Left cardiac atrium (tissue), 4 donors: ENCODE measurements around the gene OR10P1. TPM values are rescaled to one million over a fixed set of nuclear protein-coding genes. Genes with fewer than 3 reads are reported as not detected.
"Not testable (repeated sequence)": the region's sequence is repeated elsewhere in the genome, so short reads cannot be mapped to it uniquely, and the experiment has no call there.

Source experiments
- ATAC-seq, 2 donors: fragments of 200-7000 bp; cut with Tn5 transposase; one replicate each; pipeline ENCODE4 v1.9.1; 2020; ENCODE audit warnings: mild to moderate bottlenecking in 2 of 2, moderate library complexity in 2 of 2
- DNase-seq: peaks from one replicate; pipeline ENCODE4 v3.0.0-alpha.2; 2020
- intact Hi-C, 2 donors: fragments of 100-400 bp; cut with DNase I; formaldehyde crosslinking; loops; one replicate each; pipeline versions ENCODE4 v1.14.1 to v1.15.1; 2022 to 2023
- total RNA-seq, 2 donors: library from RNA; stranded (reverse); fragmentation: NEBNext Ultra II Directional; extraction: Animal tissue kit (Norgen Biotek cat#: 25700); gene quantifications; one replicate each; pipeline ENCODE4 v1.2.1, GENCODE V29; 2021
- donor health status: DM: no; HTN: yes; CAD: no.
- donor health status: DM: no; HTN: yes; CAD: no; lungs with severe emphysema.
- donor health status: DM: yes; HTN: yes; CAD: no.
- donor health status: Dilated cardiomyopathy.

OR10P1 gene
- total RNA-seq, 2 donors from 2014 or later: 0.68 TPM

DNA sequence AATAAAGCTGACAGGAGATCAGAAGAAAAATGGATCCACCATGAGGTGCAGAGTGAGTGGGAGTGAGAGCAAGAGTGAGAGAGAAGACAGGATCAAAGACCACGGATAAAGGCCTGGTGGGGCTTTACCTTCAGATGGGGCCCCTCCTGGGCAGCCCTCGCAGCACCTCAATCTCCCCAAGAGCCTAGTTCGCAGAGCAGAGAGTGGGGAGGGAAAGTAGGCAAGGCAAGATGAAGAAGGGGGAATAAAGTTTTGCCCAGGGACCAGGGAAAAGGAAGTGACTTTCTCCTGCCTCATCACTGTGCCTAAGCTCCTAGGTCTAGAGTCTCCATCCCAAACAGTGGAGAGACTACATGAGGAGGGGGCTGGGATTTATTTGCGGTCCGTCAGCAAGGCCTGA, 10.3 kb downstream of the OR10P1 start:
- DNase-seq (no peak), ATAC-seq (no peak)
- intact Hi-C loops: no loop called here

DNA sequence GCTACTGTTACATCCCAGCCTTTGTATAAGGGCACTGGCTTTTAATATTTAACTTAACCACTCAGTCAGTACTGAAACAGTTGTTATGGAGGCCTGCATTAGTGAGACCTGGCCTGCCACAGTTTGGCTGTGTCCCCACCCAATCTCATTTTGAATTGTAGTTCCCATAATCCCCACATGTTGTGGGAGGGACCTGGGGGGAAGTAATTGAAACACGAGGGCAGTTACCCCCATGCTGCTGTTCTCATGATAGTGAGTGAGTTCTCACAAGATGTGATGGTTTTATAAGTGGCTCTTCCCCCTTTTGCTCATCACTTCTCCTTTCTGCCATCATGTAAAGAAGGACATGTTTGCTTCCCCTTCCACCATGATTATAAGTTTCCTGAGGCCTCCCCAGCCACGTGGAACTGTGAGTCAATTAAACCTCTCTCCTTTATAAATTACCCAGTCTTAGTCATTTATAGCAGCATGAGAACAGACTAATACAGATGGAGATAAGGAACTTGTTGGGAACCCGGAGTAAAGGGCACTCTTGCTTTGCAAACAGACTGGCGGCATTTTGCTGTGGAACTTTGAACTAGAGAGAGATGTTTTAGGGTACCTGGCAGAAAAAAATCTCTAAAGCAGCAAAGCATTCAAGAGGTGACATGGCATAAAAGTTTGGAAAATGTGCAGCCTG, 14.1 kb downstream of the OR10P1 start:
- ATAC-seq, DNase-seq, intact Hi-C loops: not testable (repeated sequence)

DNA sequence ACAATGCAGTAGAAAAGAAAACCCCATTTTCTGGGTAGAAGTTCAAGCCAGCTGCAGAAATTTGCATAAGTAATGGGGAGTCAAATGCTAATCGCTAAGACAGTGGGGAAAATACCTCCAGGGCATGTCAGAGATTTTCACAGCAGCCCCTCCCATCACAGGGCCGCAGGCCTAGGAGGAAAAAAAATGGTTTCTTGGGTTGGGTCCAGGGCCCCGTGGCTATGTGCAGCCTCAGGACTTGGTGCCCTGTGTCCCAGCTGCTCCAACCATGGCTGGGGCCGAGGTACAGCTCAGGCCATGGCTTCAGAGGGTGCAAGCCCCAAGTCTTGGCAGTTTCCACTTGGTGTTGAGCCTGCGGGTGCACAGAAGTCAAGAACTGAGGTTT, 14.6 kb downstream of the OR10P1 start:
- ATAC-seq (no peak), DNase-seq (no peak)
- intact Hi-C loops: no loop called here

DNA sequence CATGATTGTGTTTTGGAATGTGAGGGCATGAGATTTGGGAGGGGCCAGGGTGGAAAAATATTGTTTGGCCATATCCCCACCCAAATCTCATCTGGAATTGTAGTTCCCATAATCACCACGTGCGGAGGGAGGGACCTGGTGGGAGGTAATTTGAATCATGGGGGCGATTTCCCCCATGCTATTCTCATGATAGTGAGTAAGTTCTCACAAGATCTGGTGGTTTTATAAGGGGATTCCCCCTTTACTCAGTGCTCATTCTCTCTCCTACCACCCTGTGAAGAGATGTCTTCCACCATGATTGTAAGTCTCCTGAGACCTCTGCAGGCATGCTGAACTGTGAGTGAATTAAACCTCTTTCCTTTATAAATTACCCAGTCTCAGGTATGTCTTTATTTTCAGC, 15.7 kb downstream of the OR10P1 start:
- DNase-seq (no peak), ATAC-seq (no peak)
- intact Hi-C loops: no loop called here

DNA sequence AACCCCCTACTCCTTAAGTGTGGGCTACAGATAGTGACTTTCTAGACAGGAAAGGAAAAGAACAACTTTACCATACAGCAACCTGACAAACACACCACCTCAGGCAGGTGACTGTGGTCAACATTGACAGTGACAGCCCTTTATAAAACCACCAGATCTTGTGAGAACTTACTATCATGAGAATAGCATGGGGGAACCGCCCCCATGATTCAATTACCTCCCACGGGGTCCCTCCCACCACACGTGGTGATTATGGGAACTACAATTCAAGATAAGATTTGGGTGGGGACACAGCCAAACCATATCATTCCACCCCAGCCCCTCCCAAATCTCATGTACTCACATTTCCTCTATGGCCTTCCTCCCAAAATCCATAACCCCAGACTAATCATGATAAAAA, 16.3 kb downstream of the OR10P1 start:
- intact Hi-C loops: no loop called here
- no peak for ATAC-seq
- no peak for DNase-seq

DNA sequence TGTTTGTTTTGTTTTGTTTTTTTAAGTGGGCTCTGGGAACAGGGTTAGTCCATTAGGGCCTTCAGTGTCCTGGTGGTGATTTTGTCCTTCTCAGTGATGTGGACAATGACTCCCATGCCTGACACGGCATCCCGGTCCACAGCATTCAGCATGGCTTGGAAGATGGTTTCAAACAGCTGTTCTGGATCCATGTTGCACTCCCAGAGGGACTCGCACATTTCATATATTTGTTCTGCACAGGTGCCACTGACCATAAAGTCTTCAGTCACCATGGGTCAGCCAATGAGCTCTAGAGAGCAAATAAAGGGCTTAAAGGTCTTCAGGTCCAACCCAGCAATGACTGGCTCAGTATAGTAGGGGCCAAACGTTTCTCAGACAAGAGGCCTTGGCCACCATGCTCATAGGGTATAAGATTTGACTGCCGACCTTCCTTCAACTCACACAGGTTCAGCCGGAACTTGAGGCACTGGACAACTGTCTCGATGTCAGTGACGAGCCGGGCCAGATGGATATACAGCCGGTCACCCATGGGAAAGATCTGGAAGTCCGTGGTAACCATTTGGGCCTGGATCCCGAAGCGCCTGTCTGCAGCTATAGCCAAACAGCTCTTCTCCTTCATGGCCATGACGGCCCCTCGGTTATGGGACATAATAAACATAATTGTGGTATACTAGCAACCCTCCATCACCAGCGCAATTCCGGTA, 18.0 kb downstream of the OR10P1 start:
- no peak for DNase-seq
- intact Hi-C loops: no loop called here
- ATAC-seq: no peak

DNA sequence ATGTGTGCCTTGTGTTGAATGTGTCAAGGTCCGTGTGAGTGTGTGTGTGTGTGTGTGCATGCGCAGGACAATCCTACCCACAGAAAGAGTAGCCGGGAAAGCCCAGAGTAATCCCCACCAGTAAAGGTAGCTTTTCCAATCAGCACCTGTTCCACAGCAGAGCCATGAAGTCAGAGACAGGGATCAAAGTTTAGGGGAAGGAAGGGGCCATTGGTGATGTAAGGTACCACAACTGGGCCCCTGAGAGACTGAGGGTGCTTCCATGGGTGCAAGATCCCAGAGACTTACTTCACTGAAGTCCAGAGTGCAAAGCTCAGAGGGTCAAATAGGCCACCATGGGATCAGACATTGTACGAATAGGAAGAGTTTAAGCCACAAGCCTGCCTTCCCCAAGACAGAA, 20.5 kb downstream of the OR10P1 start:
- no peak for ATAC-seq
- no peak for DNase-seq
- intact Hi-C loops: no loop called here

DNA sequence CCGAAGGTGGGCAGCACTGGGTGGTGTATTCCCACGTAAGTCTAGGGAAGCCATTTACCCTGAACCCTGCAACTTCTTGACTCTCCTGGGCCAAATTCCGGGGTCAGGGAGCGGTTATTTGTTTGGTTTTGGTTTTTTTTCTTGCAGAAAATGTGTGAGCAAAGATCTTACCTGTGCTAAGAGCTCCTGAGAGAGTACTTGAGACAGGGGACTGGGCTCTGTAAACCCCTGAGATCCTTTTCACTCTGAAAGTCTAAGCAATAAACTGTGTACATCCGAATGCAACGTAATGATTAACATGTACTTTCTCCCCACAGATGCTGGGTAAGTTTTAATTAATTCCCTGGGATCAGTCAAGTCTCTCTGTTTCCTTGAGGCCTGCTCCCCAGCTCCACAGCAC, 21.5 kb downstream of the OR10P1 start:
- ATAC-seq (no peak), DNase-seq (no peak)
- intact Hi-C loops: no loop called here

DNA sequence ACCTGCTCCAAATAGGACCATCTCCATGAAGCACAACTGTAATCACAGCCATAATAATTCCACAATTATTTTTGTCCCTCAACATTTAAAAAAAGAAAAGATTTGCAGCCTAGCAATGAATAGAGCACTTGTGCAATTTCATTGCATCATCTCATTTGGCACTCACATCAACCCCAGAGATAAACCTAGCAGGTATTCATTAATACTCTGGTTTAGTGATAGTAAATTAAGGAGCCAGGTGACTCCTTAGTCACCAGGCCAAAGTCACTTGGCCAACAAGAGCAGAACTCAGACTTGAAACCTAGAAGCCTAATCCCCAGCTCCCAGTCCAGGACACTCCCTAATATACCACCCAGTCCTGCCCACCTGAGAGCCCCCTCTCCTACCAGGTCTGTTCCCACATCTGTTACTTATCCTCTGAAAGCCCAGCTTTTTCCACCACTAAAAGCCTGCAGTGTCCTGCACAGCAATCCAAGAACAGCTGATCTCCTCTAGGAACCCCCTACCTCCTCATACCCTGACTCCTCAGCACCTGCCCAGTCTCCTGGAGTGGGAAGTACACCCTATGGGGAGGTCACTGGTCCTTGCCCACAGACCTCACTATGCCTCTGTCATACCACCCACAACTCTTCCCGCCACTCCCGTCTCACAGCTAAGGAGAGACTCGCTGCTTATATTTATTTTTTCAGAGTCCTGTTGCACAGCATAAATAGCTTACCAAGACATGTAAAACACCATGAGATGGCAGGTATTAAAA, 22.1 kb downstream of the OR10P1 start:
- ATAC-seq (peak; percentile 16 to 41), DNase-seq (no peak)
- intact Hi-C loops: no loop called here

DNA sequence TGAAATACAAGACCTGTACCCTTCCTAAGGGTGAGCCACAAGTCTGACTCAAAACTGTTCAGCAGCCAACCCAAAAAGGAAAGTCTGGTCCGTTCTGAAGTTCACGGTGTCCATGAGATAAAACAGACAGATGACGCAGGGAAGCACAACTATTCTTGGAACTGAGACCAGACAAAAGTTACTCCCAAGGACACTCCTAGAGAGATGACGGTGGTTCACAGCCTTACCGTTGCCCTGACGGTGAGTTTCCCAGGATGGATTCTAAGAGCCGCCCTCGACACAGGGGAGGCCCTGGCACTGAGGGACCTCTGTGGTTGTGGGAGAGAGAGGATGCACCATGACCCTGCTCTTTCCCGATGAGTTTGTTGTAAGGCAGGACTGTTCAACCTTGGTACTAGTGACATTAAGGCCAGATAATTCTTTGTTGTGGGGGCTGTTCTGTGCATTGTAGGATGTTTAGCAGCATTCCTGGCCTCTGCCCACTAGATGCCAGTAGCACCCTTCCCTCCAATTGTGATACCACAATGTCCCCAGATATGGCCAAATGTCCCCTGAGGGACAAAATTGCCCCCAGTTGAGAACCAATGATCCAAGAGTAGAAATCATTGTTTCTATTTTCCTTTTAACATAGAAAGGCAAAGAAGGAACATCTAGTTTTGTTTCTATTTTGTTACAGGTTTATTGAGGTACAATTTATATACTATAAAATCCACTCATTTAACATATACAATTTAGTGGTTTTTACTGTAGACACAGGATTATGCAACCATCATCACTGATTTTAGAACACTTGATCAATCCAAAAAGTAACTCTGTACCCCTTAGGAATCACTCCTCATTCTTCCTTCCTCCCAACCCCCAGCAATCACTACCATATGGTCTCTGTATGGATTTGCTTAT, 23.0 kb downstream of the OR10P1 start:
- intact Hi-C loops: loop anchor here in 1 of 2 donors (2.0 kb wide), 1 partner anchor 21 kb away; a partner anchor contains a TSS
- DNase-seq: peak; percentile 63
- ATAC-seq: peak; percentile 84 to 86

DNA sequence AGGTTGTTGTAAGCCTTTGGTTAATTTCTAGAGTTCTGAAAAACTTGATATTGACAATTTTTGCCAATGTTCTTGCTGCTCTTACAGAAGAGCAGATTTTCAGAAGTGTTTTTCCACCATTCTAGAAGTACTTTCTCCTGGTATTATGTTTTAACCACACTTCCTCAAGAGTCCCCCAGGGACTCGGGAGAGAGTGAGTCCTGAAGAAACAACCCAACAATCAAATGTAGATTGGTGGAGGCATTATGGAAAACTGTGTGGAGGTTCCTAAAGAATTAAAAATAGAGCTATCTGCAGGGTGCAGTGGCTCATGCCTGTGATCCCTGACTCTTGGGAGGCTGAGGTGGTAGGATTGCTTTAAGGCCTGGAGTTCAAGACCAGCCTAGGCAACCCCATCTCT, 26.7 kb downstream of the OR10P1 start:
- intact Hi-C loops: no loop called here
- no peak for DNase-seq
- ATAC-seq: no peak

DNA sequence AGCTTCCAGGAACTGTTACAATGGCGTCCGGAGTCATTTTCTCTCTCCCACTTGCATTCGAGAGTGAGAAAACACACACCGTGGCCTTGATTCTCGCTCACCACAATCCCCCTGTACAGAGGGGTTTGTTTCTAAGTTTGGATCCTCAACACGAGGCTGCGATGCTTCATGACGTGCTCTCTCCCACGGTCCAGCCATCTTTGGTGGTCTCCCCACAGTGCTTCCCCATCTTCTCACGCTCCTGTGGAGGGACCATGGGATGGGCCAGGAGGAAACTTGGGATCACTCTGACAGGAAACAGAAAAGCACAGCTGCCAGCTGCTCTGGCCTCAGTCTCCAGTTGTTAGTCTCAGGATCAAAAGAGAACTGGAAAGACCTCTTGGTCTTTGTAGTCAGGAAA, 28.1 kb downstream of the OR10P1 start:
- DNase-seq (no peak), ATAC-seq (no peak)
- intact Hi-C loops: no loop called here

DNA sequence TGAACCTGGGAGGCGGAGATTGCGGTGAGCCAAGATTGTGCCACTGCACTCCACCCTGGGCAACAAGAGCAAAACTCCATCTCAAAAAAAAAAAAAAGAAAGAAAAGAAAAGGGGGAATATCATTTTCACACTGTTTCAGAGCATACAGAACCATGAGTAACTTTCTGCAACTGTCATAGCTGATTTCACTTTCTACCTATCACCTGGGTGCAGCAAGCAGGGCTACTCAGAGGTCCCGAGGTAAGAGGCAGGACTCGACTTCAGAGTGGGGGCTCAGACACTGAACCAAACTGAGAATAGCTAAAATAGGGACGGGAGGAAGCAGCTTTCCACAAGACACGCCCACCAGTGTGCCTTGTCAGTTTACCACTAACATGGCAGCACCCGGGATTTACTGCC, 29.8 kb downstream of the OR10P1 start:
- intact Hi-C loops: no loop called here
- DNase-seq (no peak), ATAC-seq (no peak)

DNA sequence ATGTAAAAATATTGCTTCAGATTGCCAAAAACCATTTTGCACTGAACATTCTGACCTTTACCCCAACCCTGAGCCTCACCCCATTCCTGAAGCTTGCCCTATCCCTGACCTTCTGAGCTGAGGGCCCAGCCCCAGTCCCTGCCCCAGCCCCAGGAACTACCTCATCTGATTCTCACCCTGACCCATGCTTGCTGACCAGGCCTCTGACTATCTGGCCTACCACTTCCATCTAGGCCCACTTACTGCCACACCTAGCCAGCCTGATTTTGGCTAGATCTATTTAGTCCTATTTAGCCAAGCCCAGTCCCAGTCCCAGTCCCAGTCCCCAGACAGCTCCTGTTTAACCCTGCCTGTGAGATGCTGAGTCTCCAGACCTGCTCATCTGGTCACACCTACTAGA, 33.6 kb downstream of the OR10P1 start:
- intact Hi-C loops: no loop called here
- no peak for DNase-seq
- peak in 1 of 2 donors; percentile 18 for ATAC-seq

DNA sequence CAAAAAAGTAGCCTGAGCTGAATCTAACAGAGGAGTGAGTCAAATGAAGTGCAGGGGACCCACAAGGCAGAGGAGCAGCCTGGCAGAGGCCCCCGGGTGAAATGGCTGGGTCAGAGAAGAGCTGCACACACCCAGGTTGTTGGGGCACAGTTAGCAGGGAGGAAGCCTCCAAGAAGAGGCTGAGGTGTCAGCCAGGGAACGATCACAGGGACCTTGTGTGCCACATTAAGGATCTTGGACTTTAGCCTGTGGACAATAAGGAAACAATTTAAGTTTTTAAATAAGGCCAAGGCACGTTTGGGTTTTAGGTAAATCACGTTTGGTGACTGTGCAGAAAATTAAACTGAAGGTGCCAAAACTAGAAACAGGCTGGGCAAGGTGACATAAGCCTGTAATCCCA, 35.1 kb downstream of the OR10P1 start:
- no peak for DNase-seq
- intact Hi-C loops: no loop called here
- ATAC-seq: no peak

DNA sequence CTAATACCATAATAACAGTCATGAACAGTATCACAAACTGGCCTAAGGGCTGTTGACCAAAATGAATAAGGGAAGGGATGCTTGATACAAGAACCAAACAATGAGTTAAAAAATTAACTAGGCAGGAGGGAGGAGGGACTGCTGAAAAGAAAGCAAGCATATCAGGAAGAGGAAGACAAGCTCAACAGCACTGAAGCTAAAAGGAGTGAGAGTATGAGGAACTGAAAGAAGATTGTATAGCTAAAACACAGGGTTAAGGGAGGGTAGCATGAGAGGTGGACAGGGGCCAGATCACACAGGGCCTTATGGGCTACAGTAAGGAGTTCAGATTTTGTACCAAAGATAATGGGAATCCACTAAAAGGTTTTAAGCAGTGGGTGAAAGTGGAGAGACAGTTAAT, 36.9 kb downstream of the OR10P1 start:
- ATAC-seq: peak; percentile 44 to 52
- intact Hi-C loops: no loop called here
- DNase-seq: no peak

DNA sequence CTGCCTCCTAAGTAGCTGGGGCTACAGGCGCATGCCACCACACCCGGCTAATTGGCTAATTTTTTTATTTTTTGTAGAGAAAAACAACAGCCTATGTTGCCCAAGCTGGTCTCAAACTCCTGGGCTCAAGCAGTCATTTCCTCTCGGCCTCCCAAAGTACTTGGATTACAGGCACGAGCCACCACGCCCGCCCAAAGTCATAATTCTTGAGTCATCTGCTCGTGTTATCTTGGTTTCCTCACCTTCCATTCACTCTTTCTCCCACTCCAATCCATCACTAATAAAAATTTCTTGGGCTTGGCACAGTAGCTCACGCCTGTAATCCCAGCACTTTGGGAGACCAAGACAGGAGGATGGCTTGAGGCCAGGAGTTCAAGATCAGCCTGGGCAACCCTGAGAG, 39.0 kb downstream of the OR10P1 start:
- intact Hi-C loops: no loop called here
- DNase-seq (no peak), ATAC-seq (peak in 1 of 2 donors; percentile 44)

DNA sequence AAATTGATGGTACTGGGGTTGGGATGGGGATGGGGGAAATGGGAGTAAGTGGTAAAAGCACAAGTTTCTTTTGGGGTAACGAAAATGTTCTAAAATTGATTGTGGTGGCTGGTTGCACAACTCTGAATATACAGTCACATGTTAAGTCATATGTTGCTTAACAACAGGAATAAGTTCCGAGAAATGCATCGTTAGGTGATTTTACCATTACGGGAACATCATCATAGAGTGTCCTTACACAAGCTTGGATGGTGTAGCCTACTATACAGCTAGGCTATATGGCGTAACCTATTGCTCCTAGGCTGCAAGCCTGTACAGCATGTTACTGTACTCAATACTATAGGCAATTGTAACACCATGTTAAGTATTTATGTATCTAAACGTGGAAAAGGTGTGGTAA, 40.0 kb downstream of the OR10P1 start:
- DNase-seq: no peak
- intact Hi-C loops: no loop called here

DNA sequence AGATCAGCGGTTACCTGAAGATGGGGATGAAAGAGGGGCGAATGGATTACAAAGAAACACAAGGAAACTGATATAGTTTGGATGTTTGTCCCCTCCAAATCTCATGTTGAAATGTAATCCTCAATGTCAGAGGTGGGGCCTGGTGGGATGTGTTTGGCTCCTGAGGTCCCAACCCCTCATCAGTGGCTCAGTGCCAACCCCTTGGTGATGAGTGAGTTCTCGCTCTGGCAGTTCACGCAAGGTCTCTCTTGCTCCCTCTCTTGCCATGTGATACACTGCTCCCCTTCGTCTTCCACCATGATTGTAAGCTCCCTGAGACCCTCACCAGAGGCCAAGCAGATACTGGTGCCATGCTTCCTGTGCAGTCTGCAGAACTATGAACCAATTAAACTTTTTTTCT, 43.0 kb downstream of the OR10P1 start:
- intact Hi-C loops: loop anchor here in 1 of 2 donors (2.0 kb wide), 1 partner anchor 19 kb away; no protein-coding TSS in a partner anchor
- DNase-seq: no peak
- no peak for ATAC-seq

More for the DNA sequence above, 40.0 kb downstream of the OR10P1 start:
- no peak for ATAC-seq
